Fibroblast of skin of left biceps (primary cell): Measurements from ENCODE around the gene AGXT.

Experiments
- DNase-seq, 2 experiments: peaks; one replicate each; pipeline ENCODE4 v3.0.0-alpha.2; 2013; ENCODE audit warnings: low read depth in 2 of 2

AGXT gene

GRCh38 chr2:240868286-240869108, at the start of gene AGXT:
Gene AGXT, plus strand, starts transcription at chr2:240868824. Its CDS starts 42 bp downstream, at chr2:240868866.
- no peak for DNase-seq

GRCh38 chr2:240819126-240819857, 49.3 kb upstream of the AGXT start:
- DNase-seq, result no peak

- DNase-seq, result no peak
These were observed 48.6 kb upstream of the AGXT start, which contains the start of gene KIF1A for GRCh38 chr2:240819858-240820606. Gene KIF1A, minus strand, starts transcription at chr2:240820219. Its CDS starts 22,467 bp downstream, at chr2:240797752.

- DNase-seq, result no peak
These were observed 47.8 kb upstream of the AGXT start for GRCh38 chr2:240820607-240821428.

GRCh38 chr2:240821429-240821778, 47.2 kb upstream of the AGXT start:
- no peak for DNase-seq

- DNase-seq, result no peak
These were observed 46.3 kb upstream of the AGXT start for GRCh38 chr2:240822280-240822847.

- no peak for DNase-seq
These were observed 44.9 kb upstream of the AGXT start for GRCh38 chr2:240823449-240824336.

GRCh38 chr2:240825476-240825875, 43.1 kb upstream of the AGXT start:
- no peak for DNase-seq

- no peak for DNase-seq
These were observed 36.9 kb upstream of the AGXT start for GRCh38 chr2:240831594-240832204.

GRCh38 chr2:240832205-240832727, 36.4 kb upstream of the AGXT start:
- DNase-seq, result peak; percentile 53 to 62

- no peak for DNase-seq
These were observed 35.6 kb upstream of the AGXT start for GRCh38 chr2:240832921-240833494.

GRCh38 chr2:240833724-240834285, 34.8 kb upstream of the AGXT start:
- no peak for DNase-seq

GRCh38 chr2:240834377-240834975, 34.1 kb upstream of the AGXT start:
- DNase-seq, result no peak

GRCh38 chr2:240835528-240835927, 33.1 kb upstream of the AGXT start:
- DNase-seq, result no peak

- DNase-seq, result no peak
These were observed 31.7 kb upstream of the AGXT start for GRCh38 chr2:240836781-240837467.

- DNase-seq, result no peak
These were observed 31.0 kb upstream of the AGXT start for GRCh38 chr2:240837621-240838020.
